Mammary epithelial cell (primary cell): Measurements from ENCODE around the gene KCNJ14.

ENCODE experiments used
- EZH2 ChIP-seq: IDR thresholded peaks from 2 replicates; pipeline ENCODE4 v1.6.1; 2012; ENCODE audit warnings: low read length, inconsistent platforms, borderline replicate concordance
- TF ChIP-seq, protein P1 (sequence below), 2 donors: IDR thresholded peaks in 1 of 2; conservative IDR thresholded peaks in 1 of 2; 2 replicates each; pipeline ENCODE4 v1.5.1; 2011 to 2012; ENCODE audit warnings: inconsistent platforms in 2 of 2, low read length in 2 of 2, mild to moderate bottlenecking in 2 of 2, control low read depth in 1 of 2, low read depth in 1 of 2; ENCODE audit not compliant: insufficient read depth in 1 of 2; ENCODE audit errors: extremely low read depth in 1 of 2

DNA sequence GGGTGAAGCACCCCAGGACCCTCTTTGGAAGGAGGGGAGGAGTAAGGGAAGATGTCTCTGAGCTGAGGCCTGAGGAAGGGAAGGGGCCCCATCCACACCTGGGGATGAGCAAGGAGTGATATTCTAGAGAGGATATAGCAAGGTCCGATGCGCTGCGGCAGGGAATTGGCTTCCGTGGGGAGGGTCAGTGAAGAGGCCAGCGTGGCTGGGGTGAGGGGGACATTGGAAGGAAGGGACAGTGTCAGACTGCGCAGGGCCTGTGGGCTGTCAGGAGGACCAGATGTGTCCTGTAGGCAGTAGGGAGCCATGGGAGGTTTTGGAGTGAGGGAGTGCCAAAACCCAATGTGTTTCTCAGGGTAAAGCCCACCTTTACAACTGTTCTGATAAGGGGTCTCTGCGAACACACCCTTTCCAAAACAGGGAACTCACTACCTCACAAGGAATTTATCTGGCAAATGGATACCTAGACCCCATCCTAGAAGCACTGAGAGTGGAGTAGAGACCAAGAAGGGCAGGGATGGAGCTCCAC is 52.6 kb downstream of the KCNJ14 start:
- TF ChIP-seq, protein P1, sequence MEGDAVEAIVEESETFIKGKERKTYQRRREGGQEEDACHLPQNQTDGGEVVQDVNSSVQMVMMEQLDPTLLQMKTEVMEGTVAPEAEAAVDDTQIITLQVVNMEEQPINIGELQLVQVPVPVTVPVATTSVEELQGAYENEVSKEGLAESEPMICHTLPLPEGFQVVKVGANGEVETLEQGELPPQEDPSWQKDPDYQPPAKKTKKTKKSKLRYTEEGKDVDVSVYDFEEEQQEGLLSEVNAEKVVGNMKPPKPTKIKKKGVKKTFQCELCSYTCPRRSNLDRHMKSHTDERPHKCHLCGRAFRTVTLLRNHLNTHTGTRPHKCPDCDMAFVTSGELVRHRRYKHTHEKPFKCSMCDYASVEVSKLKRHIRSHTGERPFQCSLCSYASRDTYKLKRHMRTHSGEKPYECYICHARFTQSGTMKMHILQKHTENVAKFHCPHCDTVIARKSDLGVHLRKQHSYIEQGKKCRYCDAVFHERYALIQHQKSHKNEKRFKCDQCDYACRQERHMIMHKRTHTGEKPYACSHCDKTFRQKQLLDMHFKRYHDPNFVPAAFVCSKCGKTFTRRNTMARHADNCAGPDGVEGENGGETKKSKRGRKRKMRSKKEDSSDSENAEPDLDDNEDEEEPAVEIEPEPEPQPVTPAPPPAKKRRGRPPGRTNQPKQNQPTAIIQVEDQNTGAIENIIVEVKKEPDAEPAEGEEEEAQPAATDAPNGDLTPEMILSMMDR (conservative IDR thresholded peaks at IDR 0.05 in 1 of 2, IDR thresholded peaks at IDR 0.05 in 1 of 2; ENCODE audit: extremely low read depth in 1 of 2, insufficient read depth in 1 of 2, low read depth in 1 of 2, low read length in 2 of 2) = no peak
- TF ChIP-seq EZH2 = no peak
